Lower lobe of right lung (tissue), 2 donors: ENCODE data around the gene CNN1. TPM values are rescaled to one million over a fixed set of nuclear protein-coding genes. Genes with fewer than 3 reads are reported as not detected.
A peak's percentile ranks its signal among the peaks of the same experiment; 100 is the strongest.

Experiments used
- ATAC-seq, 2 donors: fragments of 200-7000 bp; cut with Tn5 transposase; one replicate each; pipeline ENCODE4 v1.9.1; 2020 to 2022; ENCODE audit warnings: mild to moderate bottlenecking in 2 of 2, moderate library complexity in 2 of 2
- DNase-seq: peaks from one replicate; pipeline ENCODE4 v3.0.0-alpha.2; 2020
- H3K27ac ChIP-seq: fragments of 200-600 bp; one replicate; pipeline ENCODE4 v1.8.0; 2022
- H3K27me3 ChIP-seq: fragments of 200-600 bp; one replicate; pipeline ENCODE4 v1.8.0; 2022; ENCODE audit warnings: low read depth
- H3K36me3 ChIP-seq: fragments of 200-600 bp; one replicate; pipeline ENCODE4 v1.8.0; 2022; ENCODE audit warnings: mild to moderate bottlenecking
- H3K4me1 ChIP-seq: fragments of 200-600 bp; one replicate; pipeline ENCODE4 v1.8.0; 2022
- H3K4me3 ChIP-seq: fragments of 200-600 bp; one replicate; pipeline ENCODE4 v1.8.0; 2022; ENCODE audit warnings: mild to moderate bottlenecking
- H3K9me3 ChIP-seq: fragments of 200-600 bp; one replicate; pipeline ENCODE4 v1.8.0; 2022
- CTCF ChIP-seq: fragments of 200-600 bp; IDR thresholded peaks from one replicate; pipeline ENCODE4 v1.8.0; 2022; ENCODE audit warnings: antibody characterized with exemption, mild to moderate bottlenecking
- intact Hi-C: fragments of 100-400 bp; cut with DNase I; formaldehyde crosslinking; loops from one replicate; pipeline ENCODE4 v1.11.0; 2022
- long read RNA-seq: library from polyadenylated mRNA; unstranded; transcript quantifications from one replicate; pipeline ENCODE4 v2.0.0, GENCODE V29; 2021
- total RNA-seq: library from RNA; stranded (reverse); fragmentation: NEBNext Ultra II Directional; extraction: Animal tissue kit (Norgen Biotek cat#: 25700); gene quantifications from one replicate; pipeline ENCODE4 v1.2.1, GENCODE V29; 2021
- donor health status: DM: no; HTN: yes; CAD: no; lungs with severe emphysema.

The CNN1 gene
- total RNA-seq = 16.4 TPM
- long read RNA-seq, transcript CNN1-201 (7 exons, 1,633 nt) = major isoform, 18 of 34 reads
- long read RNA-seq, partial matches to known transcripts = 1 of 34 reads
- long read RNA-seq, other reads (novel, unspliced or antisense) = 15 of 34 reads

GRCh38 chr19:11538232-11539036, at the start of gene CNN1:
TSS of gene CNN1 (plus strand) at chr19:11538851. CDS start at chr19:11538928, 77 bp downstream.
- H3K27ac ChIP-seq = peak within 1 kb of the TSS; percentile 31
- no peak for DNase-seq
- intact Hi-C loops = no loop called here
- no peak for TF ChIP-seq CTCF
- peak within 1 kb of the TSS; percentile 35 for H3K4me3 ChIP-seq
- H3K36me3 ChIP-seq = no peaks in the 10 kb centered on the region
- peaks cover 20% of the 10 kb centered on the region for H3K27me3 ChIP-seq
- ATAC-seq = peak; percentile 5 to 21
- H3K4me1 ChIP-seq = peaks cover 7% of the 10 kb centered on the region
- H3K9me3 ChIP-seq = no peaks in the 10 kb centered on the region

GRCh38 chr19:11489378-11489777, 49.3 kb upstream of the CNN1 start:
- intact Hi-C loops = no loop called here
- H3K9me3 ChIP-seq = no peaks in the 10 kb centered on the region
- DNase-seq (no peak), ATAC-seq (no peak)
- no peak for TF ChIP-seq CTCF
- peaks cover 37% of the 10 kb centered on the region for H3K36me3 ChIP-seq
- no peak overlapping the region for H3K27ac ChIP-seq
- H3K4me3 ChIP-seq = no peak overlapping the region
- H3K27me3 ChIP-seq = no peaks in the 10 kb centered on the region
- no peaks in the 10 kb centered on the region for H3K4me1 ChIP-seq

- ATAC-seq (no peak), DNase-seq (no peak)
- Histone ChIP-seq H3K4me1 (no peaks in the 10 kb centered on the region), H3K4me3 (no peak overlapping the region), H3K36me3 (peaks cover 45% of the 10 kb centered on the region), H3K27ac (no peak overlapping the region), H3K27me3 (no peaks in the 10 kb centered on the region), H3K9me3 (no peaks in the 10 kb centered on the region)
- intact Hi-C loops = no loop called here
- TF ChIP-seq CTCF = no peak
Measured at GRCh38 chr19:11494634-11495285, 43.9 kb upstream of the CNN1 start.

- intact Hi-C loops = no loop called here
- peaks cover 42% of the 10 kb centered on the region for H3K36me3 ChIP-seq
- no peaks in the 10 kb centered on the region for H3K4me1 ChIP-seq
- H3K9me3 ChIP-seq = no peaks in the 10 kb centered on the region
- H3K27ac ChIP-seq = no peak overlapping the region
- H3K27me3 ChIP-seq = no peaks in the 10 kb centered on the region
- no peak overlapping the region for H3K4me3 ChIP-seq
- no peak for TF ChIP-seq CTCF
- DNase-seq = no peak
- ATAC-seq = no peak
Measured at GRCh38 chr19:11495481-11495880, 43.2 kb upstream of the CNN1 start.

- no peak for DNase-seq
- intact Hi-C loops = no loop called here
Measured at GRCh38 chr19:11495885-11496284, 42.8 kb upstream of the CNN1 start.

More at GRCh38 chr19:11495885-11496284, 42.8 kb upstream of the CNN1 start:
- Histone ChIP-seq H3K27me3 (no peaks in the 10 kb centered on the region), H3K4me1 (no peaks in the 10 kb centered on the region), H3K9me3 (no peaks in the 10 kb centered on the region), H3K4me3 (no peak overlapping the region), H3K36me3 (peaks cover 42% of the 10 kb centered on the region), H3K27ac (no peak overlapping the region)
- TF ChIP-seq CTCF = no peak
- no peak for ATAC-seq
